ENCODE results near the gene SARS2. TPM values are rescaled to one million over a fixed set of nuclear protein-coding genes. Genes with fewer than 3 reads are reported as not detected.
A peak's percentile ranks its signal among the peaks of the same experiment; 100 is the strongest.

Gene SARS2
- polyA plus RNA-seq, 3 donors, result 8.1 to 21.9 (median 8.3) TPM

GRCh38 chr19:38870612-38871011 lies 60.0 kb downstream of the SARS2 start:
- peak overlapping the region; percentile 54 for H3K9ac ChIP-seq (ENCODE audit: insufficient read depth, low read length, poor library complexity, severe bottlenecking)
- H3K4me3 ChIP-seq (replicated peaks in 1 of 3; ENCODE audit: low read depth in 2 of 3, low read length in 3 of 3), result peak overlapping the region in 1 of 3 experiments; percentile 77
- peak overlapping the region; percentile 86 to 95 for H3K4me3 Mint-ChIP-seq
- H3K27me3 ChIP-seq (ENCODE audit: control insufficient read depth in 2 of 2, insufficient read depth in 2 of 2, low read length in 2 of 2), result no peaks in the 10 kb centered on the region
- TF ChIP-seq CTCF (IDR thresholded peaks at IDR 0.05), result no peak
- peaks cover 21% of the 10 kb centered on the region for H3K4me1 Mint-ChIP-seq
- H3K27ac ChIP-seq (ENCODE audit: low read depth in 1 of 2, low read length in 2 of 2), result no peak overlapping the region
- intact Hi-C loops (cut with micrococcal nuclease), result no loop called here
- H3K27me3 Mint-ChIP-seq (ENCODE audit: low read depth in 3 of 3), result peaks cover 0 to 2% (median 0%) of the 10 kb centered on the region in 3 donors
- peaks cover 17 to 22% of the 10 kb centered on the region in 2 donors for H3K4me1 ChIP-seq (ENCODE audit: control insufficient read depth in 1 of 2, insufficient read depth in 2 of 2, low read length in 2 of 2)
- no peaks in the 10 kb centered on the region for H3K9me3 ChIP-seq (replicated peaks in 1 of 2; ENCODE audit: control insufficient read depth in 1 of 2, insufficient read depth in 1 of 2, low read length in 2 of 2)
- peaks cover 0 to 2% (median 0%) of the 10 kb centered on the region in 7 donors for H3K9me3 Mint-ChIP-seq
- WGBS (ENCODE audit: insufficient coverage), result 86% methylated on average over 14 of the region's 19 CpGs
- H3K79me2 ChIP-seq (ENCODE audit: insufficient read depth, low read length), result no peaks in the 10 kb centered on the region
- H3K27ac Mint-ChIP-seq, result peak overlapping the region in 1 of 7 donors; percentile 54
- H3K4me2 ChIP-seq (replicated peaks; ENCODE audit: extremely low read depth, low read length, poor library complexity, severe bottlenecking), result peak overlapping the region; percentile 87
- H3K36me3 Mint-ChIP-seq, result peaks cover 10 to 14% of the 10 kb centered on the region in 2 donors
- no peaks in the 10 kb centered on the region for H3K36me3 ChIP-seq (replicated peaks in 1 of 2; ENCODE audit: control insufficient read depth in 1 of 2, insufficient read depth in 2 of 2, low read length in 2 of 2)
- no peak overlapping the region for H2AFZ ChIP-seq (ENCODE audit: insufficient read depth, low read depth, low read length, poor library complexity, severe bottlenecking)
- H4K20me1 ChIP-seq (ENCODE audit: insufficient read depth, low read length), result no peaks in the 10 kb centered on the region
- DNase-seq, result no peak

GRCh38 chr19:38869836-38870607 lies 60.5 kb downstream of the SARS2 start:
- Histone ChIP-seq H2AFZ (ENCODE audit: insufficient read depth, low read depth, low read length, poor library complexity, severe bottlenecking) (peak overlapping the region; percentile 89), H3K9me3 (replicated peaks in 1 of 2; ENCODE audit: control insufficient read depth in 1 of 2, insufficient read depth in 1 of 2, low read length in 2 of 2) (no peaks in the 10 kb centered on the region), H3K27me3 (ENCODE audit: control insufficient read depth in 2 of 2, insufficient read depth in 2 of 2, low read length in 2 of 2) (no peaks in the 10 kb centered on the region), H3K36me3 (replicated peaks in 1 of 2; ENCODE audit: control insufficient read depth in 1 of 2, insufficient read depth in 2 of 2, low read length in 2 of 2) (no peaks in the 10 kb centered on the region), H4K20me1 (ENCODE audit: insufficient read depth, low read length) (no peaks in the 10 kb centered on the region), H3K4me3 (replicated peaks in 1 of 3; ENCODE audit: low read depth in 2 of 3, low read length in 3 of 3) (peak overlapping the region; percentile 24 to 77 (median 65)), H3K4me2 (replicated peaks; ENCODE audit: extremely low read depth, low read length, poor library complexity, severe bottlenecking) (peak overlapping the region; percentile 87), H3K79me2 (ENCODE audit: insufficient read depth, low read length) (no peaks in the 10 kb centered on the region), H3K9ac (ENCODE audit: insufficient read depth, low read length, poor library complexity, severe bottlenecking) (peak overlapping the region; percentile 54), H3K27ac (ENCODE audit: low read depth in 1 of 2, low read length in 2 of 2) (no peak overlapping the region), H3K4me1 (ENCODE audit: control insufficient read depth in 1 of 2, insufficient read depth in 2 of 2, low read length in 2 of 2) (peaks cover 19 to 27% of the 10 kb centered on the region in 2 donors)
- Mint-ChIP-seq H3K27ac (peak overlapping the region in 5 of 7 donors; percentile 10 to 84 (median 62)), H3K27me3 (ENCODE audit: low read depth in 3 of 3) (peaks cover 0 to 2% (median 0%) of the 10 kb centered on the region in 3 donors), H3K4me3 (peak overlapping the region; percentile 86 to 95), H3K36me3 (peaks cover 10 to 14% of the 10 kb centered on the region in 2 donors), H3K4me1 (peaks cover 26% of the 10 kb centered on the region), H3K9me3 (peaks cover 0 to 7% (median 0%) of the 10 kb centered on the region in 7 donors)
- DNase-seq, result peak; percentile 79 to 87 (median 84)
- intact Hi-C loops (cut with micrococcal nuclease), result loop anchor here in 1 of 2 donors (2.0 kb wide), 1 partner anchor 17 kb away; no protein-coding TSS in a partner anchor
- TF ChIP-seq CTCF (IDR thresholded peaks at IDR 0.05), result peak; percentile 97
- WGBS (ENCODE audit: insufficient coverage), result 29% methylated on average over 41 of the region's 62 CpGs
